GM20000 (cell line): ENCODE data around the gene BUB1.
"Not testable (repeated sequence)": the region's sequence is repeated elsewhere in the genome, so short reads cannot be mapped to it uniquely, and the experiment has no call there.

Source experiments
- DNase-seq: peaks from one replicate; pipeline ENCODE4 v3.0.0; 2012; ENCODE audit warnings: low spot score
- TF ChIP-seq, protein P1 (sequence below): IDR thresholded peaks from 2 replicates; pipeline ENCODE4 v1.5.1; 2012; ENCODE audit warnings: mild to moderate bottlenecking, control low read depth; ENCODE audit errors: extremely low read depth, missing control alignments

BUB1 gene

DNA sequence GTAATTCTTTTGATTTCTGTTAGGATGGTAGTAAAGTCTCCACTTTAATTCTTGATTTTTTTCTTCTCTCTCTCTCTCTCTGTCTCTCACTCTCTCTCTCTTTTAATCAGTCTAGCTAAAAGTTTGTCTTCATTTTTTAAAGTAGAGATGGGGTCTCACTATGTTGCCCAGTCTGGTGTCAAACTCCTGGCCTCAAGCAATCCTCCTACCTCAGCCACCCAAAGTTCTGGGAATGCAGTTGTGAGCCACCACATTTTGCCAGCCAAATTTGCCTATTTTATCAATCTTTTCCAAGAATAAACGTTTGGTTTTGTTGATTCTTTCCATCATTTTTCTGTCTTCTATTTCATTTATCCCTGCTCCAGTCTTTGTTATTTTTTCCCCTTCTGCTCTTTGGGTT lies 30.6 kb upstream of the BUB1 start:
- no peak for DNase-seq
- TF ChIP-seq, protein P1, sequence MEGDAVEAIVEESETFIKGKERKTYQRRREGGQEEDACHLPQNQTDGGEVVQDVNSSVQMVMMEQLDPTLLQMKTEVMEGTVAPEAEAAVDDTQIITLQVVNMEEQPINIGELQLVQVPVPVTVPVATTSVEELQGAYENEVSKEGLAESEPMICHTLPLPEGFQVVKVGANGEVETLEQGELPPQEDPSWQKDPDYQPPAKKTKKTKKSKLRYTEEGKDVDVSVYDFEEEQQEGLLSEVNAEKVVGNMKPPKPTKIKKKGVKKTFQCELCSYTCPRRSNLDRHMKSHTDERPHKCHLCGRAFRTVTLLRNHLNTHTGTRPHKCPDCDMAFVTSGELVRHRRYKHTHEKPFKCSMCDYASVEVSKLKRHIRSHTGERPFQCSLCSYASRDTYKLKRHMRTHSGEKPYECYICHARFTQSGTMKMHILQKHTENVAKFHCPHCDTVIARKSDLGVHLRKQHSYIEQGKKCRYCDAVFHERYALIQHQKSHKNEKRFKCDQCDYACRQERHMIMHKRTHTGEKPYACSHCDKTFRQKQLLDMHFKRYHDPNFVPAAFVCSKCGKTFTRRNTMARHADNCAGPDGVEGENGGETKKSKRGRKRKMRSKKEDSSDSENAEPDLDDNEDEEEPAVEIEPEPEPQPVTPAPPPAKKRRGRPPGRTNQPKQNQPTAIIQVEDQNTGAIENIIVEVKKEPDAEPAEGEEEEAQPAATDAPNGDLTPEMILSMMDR: no peak

DNA sequence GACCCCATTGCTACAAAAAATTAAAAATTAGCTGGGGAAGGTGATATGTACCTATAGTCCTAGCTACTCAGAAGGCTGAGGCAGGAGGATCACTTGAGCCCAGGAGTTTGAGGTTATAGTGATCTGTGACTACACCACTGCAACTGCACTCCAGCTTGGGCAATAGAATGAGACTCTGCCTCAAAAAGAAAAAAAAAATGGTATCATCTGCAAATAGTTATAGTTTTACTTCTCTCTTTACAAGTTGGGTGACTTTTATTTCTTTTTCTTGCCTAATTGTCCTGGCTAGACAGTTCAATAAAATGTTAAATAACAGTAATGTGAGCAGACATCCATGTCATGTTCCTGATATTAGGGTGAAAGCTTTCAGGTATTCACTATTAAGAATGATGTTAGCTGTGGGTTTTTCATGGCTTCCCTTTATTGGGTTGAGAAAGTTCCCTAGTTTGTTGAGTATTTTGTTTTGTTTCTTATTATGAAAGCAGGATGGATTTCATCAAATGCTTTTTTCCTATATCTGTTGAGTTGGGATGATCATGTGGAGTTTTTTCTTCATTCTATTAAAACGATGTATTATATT lies 29.6 kb upstream of the BUB1 start:
- TF ChIP-seq, protein P1: no peak
- DNase-seq: no peak

DNA sequence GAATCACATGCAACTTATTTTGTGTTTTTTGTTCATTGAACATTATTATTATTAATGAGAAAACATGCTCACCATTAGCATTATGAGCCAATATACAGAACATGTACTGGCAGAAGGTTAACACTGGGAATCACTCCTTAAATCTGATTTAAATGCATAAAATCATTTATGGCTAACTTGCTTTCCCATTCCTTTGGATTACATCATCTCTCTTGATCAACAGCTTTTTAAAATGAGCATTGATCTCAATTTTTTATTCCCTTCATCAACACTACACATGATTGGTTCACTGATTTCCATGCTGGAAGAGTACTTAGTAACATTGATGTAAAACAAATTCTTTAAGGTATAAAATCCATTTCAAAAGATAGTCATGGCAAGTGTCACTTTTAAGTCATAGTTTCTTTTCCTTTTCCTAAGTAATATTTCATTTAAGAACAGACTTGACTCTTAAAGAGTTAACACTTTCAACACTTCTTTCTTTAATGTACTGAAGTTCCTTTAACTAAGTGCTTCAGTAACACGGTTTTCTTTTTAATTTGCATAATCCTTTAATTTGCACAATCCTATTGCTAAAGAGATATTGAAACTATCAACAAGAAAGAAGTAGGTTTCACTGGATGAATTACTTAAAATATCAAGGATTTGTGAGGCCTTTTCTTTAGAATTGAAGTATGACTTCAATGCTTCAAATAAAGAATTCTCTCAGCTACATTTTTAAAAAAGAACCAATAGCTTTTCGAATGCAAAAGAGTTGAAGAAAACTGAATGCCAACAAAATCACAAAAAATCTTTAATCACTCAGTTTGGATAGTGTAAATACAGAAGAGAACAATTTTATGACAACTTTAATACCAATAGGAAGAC lies 24.9 kb upstream of the BUB1 start:
- TF ChIP-seq, protein P1: no peak
- no peak for DNase-seq

DNA sequence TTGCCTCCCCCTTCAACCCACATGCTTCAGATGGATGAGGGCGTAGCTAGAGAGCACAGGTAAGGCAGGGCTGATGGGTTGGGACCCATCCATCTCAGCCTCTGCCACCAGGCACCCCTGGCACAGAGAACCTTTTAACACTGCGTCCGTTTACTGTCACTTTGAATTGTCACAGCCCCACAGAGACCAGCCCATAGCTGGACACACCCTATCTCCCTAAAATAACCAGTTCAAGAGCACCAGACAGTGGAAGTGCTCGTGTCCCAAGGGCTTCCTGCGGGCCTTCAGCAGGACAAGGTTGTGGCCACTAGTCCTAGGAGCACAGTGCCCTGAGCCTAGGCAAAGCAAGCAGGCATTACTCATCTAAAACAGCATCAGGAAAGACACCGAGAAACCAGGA lies 20.4 kb upstream of the BUB1 start:
- DNase-seq: not testable (repeated sequence)

DNA sequence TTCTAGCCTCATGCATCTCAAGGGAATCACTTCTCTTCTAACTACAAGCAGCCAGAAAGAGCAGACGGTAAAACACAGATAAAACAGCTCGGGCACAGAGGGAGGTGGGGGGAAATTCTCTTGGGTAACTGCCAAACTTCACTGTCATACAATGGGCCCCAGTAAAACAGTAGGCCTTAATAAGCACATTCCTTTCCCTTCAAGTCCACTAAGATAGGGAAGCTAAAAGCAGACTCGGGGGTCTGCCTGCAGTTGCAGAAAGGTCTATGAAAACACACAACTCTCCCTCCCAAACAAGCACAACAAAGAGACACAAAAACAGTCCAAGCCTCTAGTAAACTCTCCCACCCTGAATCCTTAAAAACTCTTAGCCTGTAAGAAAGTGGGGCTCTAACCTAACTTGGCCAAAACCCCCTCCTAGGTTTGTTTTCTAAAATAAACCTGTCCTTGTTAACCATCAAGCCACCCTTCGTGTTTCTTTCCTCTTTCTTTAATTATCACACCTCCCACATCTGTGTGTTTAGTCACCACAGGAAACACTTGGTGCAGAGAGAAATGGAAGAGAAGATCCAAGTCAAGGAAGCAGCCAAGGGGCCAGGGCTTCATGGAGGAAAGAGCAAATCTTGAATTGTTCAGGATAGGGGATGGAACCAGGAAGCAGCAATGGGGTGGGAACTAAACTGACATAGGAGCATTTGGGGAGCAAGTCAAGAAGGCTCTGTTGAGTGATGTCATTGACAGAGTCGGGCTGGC lies 17.5 kb upstream of the BUB1 start:
- not testable (repeated sequence) for DNase-seq

DNA sequence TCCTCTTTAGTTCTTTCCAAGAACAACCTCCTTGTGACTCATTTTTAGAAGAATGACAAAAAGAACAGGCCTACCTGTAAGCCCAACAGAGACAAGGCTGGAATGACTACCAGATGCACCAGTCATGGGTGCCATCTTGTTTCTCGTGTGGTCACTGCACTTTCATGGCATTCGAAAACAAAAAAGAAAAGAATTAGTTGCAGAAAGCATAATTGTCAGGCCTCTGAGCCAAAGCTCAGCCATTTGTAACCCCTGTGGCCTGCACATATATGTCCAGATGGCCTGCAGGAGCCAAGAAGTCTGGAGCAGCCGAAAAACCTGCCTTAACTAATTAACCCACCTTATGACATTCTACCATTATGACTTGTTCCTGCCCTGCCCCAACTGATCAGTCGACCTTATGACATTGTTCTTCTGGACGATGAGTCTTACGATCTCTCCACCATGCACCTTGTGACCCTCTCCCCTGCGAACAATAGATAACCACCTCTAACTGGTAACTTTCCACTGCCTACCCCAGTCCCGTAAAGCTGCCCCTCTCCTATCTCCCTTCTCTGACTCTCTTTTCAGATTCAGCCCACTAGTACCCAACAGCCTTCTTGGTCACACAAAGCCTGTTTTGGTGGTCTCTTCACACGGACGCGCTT lies 13.9 kb upstream of the BUB1 start:
- no peak for DNase-seq
- TF ChIP-seq, protein P1: no peak

DNA sequence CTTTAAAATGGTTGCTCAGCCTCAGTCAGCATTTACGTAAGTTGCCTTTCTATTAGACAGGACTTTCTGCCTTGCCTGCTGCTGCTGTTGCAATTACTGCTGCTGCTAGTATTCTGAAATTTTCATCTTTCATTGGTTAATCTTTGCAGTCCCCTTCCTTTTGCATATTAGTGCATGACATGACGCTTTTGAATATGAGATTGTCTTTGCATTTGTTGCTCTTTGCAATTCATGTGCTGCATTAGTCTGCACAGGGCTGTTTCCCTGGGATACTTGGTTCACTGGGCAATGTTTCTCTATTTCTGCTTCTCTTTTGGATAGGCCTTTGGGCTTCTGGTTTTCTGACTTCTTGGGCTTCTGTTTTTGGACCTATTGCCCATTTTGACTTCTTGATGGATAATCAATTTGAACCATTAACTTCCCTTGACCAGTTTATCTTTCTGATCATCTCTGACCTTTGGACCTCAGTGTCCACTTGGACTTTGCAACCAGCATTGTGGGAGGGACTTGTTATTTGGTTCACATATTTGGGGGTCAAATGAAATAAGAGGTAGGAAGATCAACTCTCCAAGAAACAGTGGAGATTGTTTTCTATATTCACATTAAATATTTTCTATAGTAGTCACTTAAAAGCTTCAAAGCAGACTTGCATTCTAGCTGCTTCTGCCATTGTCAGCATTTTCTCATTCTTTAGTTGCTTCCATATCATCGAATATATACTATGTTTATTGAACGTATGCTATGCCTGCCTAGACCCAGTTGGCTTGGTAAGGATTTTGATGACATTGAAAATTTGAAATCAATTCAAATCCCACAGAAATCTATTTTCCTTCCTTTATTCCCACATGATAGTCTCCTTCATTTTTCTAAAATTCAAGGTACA lies 12.5 kb upstream of the BUB1 start:
- no peak for DNase-seq
- TF ChIP-seq, protein P1: no peak
